ENCODE data around the gene DNHD1.
A peak's percentile ranks its signal among the peaks of the same experiment; 100 is the strongest.

The DNHD1 gene

GRCh38 chr11:6473451-6474412, 23.3 kb upstream of the DNHD1 start, which contains the start of gene TRIM3:
Gene TRIM3, minus strand, starts transcription at chr11:6473941. Its CDS starts 8,246 bp downstream, at chr11:6465695.
- peaks cover 15% of the 10 kb centered on the region for H3K4me1 Mint-ChIP-seq
- peak; percentile 91 for ATAC-seq
- peaks cover 18% of the 10 kb centered on the region for H3K36me3 Mint-ChIP-seq
- H3K27me3 Mint-ChIP-seq = no peaks in the 10 kb centered on the region
- peak within 1 kb of the TSS; percentile 89 for H3K4me3 Mint-ChIP-seq
- peak within 1 kb of the TSS; percentile 76 for H3K27ac Mint-ChIP-seq
- H3K9me3 Mint-ChIP-seq = no peaks in the 10 kb centered on the region

DNA sequence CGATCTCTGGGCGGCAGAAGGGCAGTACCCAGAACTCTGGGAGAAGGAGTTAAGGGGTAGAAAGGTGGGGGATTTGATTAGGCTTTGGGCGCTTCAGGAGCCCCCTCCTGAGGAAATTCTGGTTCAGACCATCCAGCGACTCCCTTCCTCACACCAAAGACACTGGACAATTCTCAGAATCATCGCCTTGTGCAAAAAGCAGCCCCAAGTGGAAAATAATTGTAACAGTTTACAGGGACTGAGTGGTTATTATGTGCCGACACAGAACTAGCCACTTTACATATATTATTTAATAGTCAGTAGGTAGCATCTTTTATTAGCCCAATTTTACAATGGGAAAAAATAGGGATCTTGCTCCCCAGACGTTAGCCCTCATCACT, 22.7 kb upstream of the DNHD1 start:
- Mint-ChIP-seq H3K9me3 (no peaks in the 10 kb centered on the region), H3K4me1 (peaks cover 22% of the 10 kb centered on the region), H3K36me3 (peaks cover 18% of the 10 kb centered on the region), H3K27ac (peak overlapping the region; percentile 76), H3K4me3 (peak overlapping the region; percentile 84), H3K27me3 (no peaks in the 10 kb centered on the region)
- peak; percentile 1 for ATAC-seq

DNA sequence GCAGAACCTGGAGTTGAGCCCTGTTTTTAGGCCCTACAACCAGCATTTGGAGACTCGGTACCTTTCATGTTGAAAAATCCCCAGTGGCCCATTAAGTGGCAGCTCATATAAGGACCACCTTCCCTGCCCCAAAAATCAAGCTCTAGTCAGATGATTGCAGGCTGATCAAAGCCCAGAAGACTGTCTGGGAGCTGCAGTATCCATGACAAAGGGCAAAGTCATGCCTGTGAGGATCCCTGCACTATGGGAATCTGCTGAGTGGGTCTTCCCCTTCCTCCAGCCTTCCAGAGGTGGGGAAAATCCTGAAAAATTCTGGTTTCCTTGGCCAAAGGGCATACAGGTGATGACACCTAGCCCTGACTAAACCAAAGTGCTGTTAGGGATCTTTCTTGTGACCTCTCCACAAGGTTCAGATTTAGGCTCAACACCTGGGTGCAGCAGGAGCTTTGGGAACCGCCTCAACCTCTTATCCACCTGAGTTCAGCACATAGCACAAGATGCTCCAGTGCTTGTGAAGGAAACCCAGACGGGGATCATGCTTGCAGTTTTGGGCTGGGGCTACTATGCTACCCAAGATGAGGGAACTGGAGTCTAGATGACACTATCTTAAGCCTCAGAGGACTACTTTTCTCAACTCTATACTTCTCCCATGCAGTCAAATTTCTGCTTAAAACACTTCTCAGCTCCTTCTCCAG, 22.1 kb upstream of the DNHD1 start:
- H3K36me3 Mint-ChIP-seq = peaks cover 18% of the 10 kb centered on the region
- H3K4me3 Mint-ChIP-seq = no peak overlapping the region
- peak overlapping the region; percentile 76 for H3K27ac Mint-ChIP-seq
- no peaks in the 10 kb centered on the region for H3K9me3 Mint-ChIP-seq
- peaks cover 27% of the 10 kb centered on the region for H3K4me1 Mint-ChIP-seq
- ATAC-seq = no peak
- no peaks in the 10 kb centered on the region for H3K27me3 Mint-ChIP-seq

- Mint-ChIP-seq H3K4me1 (peaks cover 37% of the 10 kb centered on the region), H3K4me3 (no peak overlapping the region), H3K36me3 (peaks cover 18% of the 10 kb centered on the region), H3K27me3 (no peaks in the 10 kb centered on the region), H3K27ac (peak overlapping the region; percentile 9), H3K9me3 (no peaks in the 10 kb centered on the region)
- ATAC-seq = no peak
Observed at GRCh38 chr11:6475936-6476335, 21.1 kb upstream of the DNHD1 start.

DNA sequence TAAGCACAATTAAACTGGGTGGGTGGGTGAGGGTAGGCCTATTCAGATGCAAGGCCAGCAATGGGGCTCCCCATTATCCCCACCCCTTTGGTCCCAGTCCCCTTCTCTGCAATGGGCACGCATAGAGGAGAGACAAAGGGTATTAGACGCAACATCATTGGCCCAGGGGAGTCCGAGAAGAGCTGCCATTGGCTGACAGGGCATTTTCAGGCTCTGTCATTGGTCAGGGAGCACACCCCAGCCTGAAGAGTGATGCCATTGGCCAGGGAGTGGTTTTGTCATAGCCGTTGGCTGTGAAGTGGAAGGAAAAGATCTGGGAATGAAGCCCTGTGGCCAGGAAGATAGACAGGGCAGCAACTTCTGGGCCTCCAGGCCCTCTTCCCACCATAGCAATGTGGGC, 20.5 kb upstream of the DNHD1 start:
- peaks cover 41% of the 10 kb centered on the region for H3K4me1 Mint-ChIP-seq
- no peaks in the 10 kb centered on the region for H3K9me3 Mint-ChIP-seq
- no peak overlapping the region for H3K4me3 Mint-ChIP-seq
- H3K36me3 Mint-ChIP-seq = peaks cover 18% of the 10 kb centered on the region
- no peak for ATAC-seq
- H3K27ac Mint-ChIP-seq = no peak overlapping the region
- no peaks in the 10 kb centered on the region for H3K27me3 Mint-ChIP-seq

GRCh38 chr11:6480299-6480914, 16.7 kb upstream of the DNHD1 start:
- H3K4me1 Mint-ChIP-seq = peaks cover 40% of the 10 kb centered on the region
- H3K4me3 Mint-ChIP-seq = peak overlapping the region; percentile 86
- no peaks in the 10 kb centered on the region for H3K27me3 Mint-ChIP-seq
- H3K36me3 Mint-ChIP-seq = peaks cover 30% of the 10 kb centered on the region
- ATAC-seq = no peak
- peak overlapping the region; percentile 93 for H3K27ac Mint-ChIP-seq
- no peaks in the 10 kb centered on the region for H3K9me3 Mint-ChIP-seq

- peak within 1 kb of the TSS; percentile 86 for H3K4me3 Mint-ChIP-seq
- H3K27ac Mint-ChIP-seq = peak within 1 kb of the TSS; percentile 93
- ATAC-seq = peak; percentile 99
- H3K4me1 Mint-ChIP-seq = peaks cover 40% of the 10 kb centered on the region
- no peaks in the 10 kb centered on the region for H3K9me3 Mint-ChIP-seq
- peaks cover 30% of the 10 kb centered on the region for H3K36me3 Mint-ChIP-seq
- H3K27me3 Mint-ChIP-seq = no peaks in the 10 kb centered on the region
Observed at GRCh38 chr11:6481012-6481923, 15.8 kb upstream of the DNHD1 start, which contains the start of the genes ARFIP2 and TIMM10B. Gene ARFIP2, minus strand, starts transcription at chr11:6481331. Its CDS starts 910 bp downstream, at chr11:6480421. Gene TIMM10B, plus strand, starts transcription at chr11:6481501. Its CDS starts 16 bp downstream, at chr11:6481517.

- ATAC-seq = no peak
Observed at GRCh38 chr11:6481924-6482275, 15.2 kb upstream of the DNHD1 start.

GRCh38 chr11:6482441-6482840, 14.6 kb upstream of the DNHD1 start:
- H3K4me3 Mint-ChIP-seq = peak overlapping the region; percentile 86

More at GRCh38 chr11:6481924-6482275, 15.2 kb upstream of the DNHD1 start:
- H3K36me3 Mint-ChIP-seq = peaks cover 24% of the 10 kb centered on the region
- H3K4me3 Mint-ChIP-seq = peak overlapping the region; percentile 86
- no peaks in the 10 kb centered on the region for H3K27me3 Mint-ChIP-seq
- peaks cover 40% of the 10 kb centered on the region for H3K4me1 Mint-ChIP-seq
- H3K27ac Mint-ChIP-seq = peak overlapping the region; percentile 93
- H3K9me3 Mint-ChIP-seq = no peaks in the 10 kb centered on the region

GRCh38 chr11:6483015-6483414, 14.1 kb upstream of the DNHD1 start:
- H3K27me3 Mint-ChIP-seq = no peaks in the 10 kb centered on the region

More at GRCh38 chr11:6482441-6482840, 14.6 kb upstream of the DNHD1 start:
- Mint-ChIP-seq H3K27ac (peak overlapping the region; percentile 93), H3K9me3 (no peaks in the 10 kb centered on the region), H3K36me3 (peaks cover 20% of the 10 kb centered on the region), H3K4me1 (peaks cover 40% of the 10 kb centered on the region), H3K27me3 (no peaks in the 10 kb centered on the region)
- no peak for ATAC-seq

GRCh38 chr11:6485661-6486060, 11.4 kb upstream of the DNHD1 start:
- Mint-ChIP-seq H3K27ac (no peak overlapping the region), H3K36me3 (peaks cover 20% of the 10 kb centered on the region), H3K4me3 (no peak overlapping the region), H3K27me3 (no peaks in the 10 kb centered on the region), H3K4me1 (peaks cover 20% of the 10 kb centered on the region), H3K9me3 (no peaks in the 10 kb centered on the region)
- no peak for ATAC-seq

More at GRCh38 chr11:6483015-6483414, 14.1 kb upstream of the DNHD1 start:
- peak overlapping the region; percentile 45 for H3K4me3 Mint-ChIP-seq
- peaks cover 15% of the 10 kb centered on the region for H3K36me3 Mint-ChIP-seq
- peak overlapping the region; percentile 93 for H3K27ac Mint-ChIP-seq
- H3K4me1 Mint-ChIP-seq = peaks cover 40% of the 10 kb centered on the region
- ATAC-seq = no peak
- no peaks in the 10 kb centered on the region for H3K9me3 Mint-ChIP-seq

DNA sequence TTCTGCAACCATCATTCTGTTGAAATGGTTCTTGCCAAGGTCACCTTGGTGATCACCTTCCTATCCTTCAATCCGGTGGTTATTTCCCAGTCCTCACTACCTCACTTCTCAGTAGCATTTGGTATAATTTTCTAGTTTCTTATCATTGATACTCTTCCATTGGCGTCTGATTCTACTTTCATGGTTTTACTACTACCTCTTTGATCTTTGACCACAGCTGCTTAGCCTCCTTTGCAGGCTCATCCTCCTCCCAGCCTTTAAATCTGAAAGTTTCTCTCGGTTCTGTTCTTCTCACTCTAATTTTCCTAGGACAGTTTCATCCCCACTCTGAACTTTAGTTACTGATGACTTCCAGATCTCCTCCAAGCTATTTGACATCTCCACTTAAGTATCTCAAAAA, 10.8 kb upstream of the DNHD1 start:
- no peaks in the 10 kb centered on the region for H3K27me3 Mint-ChIP-seq
- no peak overlapping the region for H3K4me3 Mint-ChIP-seq
- H3K9me3 Mint-ChIP-seq = no peaks in the 10 kb centered on the region
- peaks cover 20% of the 10 kb centered on the region for H3K36me3 Mint-ChIP-seq
- H3K4me1 Mint-ChIP-seq = peaks cover 14% of the 10 kb centered on the region
- no peak overlapping the region for H3K27ac Mint-ChIP-seq
- ATAC-seq = no peak

- no peak for ATAC-seq
- peaks cover 26% of the 10 kb centered on the region for H3K36me3 Mint-ChIP-seq
- H3K9me3 Mint-ChIP-seq = no peaks in the 10 kb centered on the region
Observed at GRCh38 chr11:6486938-6487337, 10.1 kb upstream of the DNHD1 start.

DNA sequence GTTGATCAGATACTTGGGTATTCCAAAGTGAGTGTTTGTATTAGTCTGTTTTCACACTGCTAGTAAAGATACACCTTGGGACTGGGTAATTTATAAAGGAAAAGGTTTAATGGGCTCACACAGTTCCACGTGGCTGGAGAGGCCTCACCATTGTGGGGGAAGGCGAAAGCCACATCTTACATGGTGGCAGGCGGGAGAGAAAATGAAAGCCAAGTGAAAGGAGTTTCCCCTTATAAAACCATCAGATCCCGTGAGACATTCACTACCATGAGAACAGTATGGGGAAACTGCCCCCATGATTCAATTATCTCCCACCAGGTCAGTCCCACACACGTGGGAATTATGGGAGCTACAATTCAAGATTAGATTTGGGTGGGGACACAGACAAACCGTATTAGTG, 8.7 kb upstream of the DNHD1 start:
- ATAC-seq = no peak
- H3K36me3 Mint-ChIP-seq = peaks cover 25% of the 10 kb centered on the region
- peaks cover 4% of the 10 kb centered on the region for H3K4me1 Mint-ChIP-seq
- H3K9me3 Mint-ChIP-seq = no peaks in the 10 kb centered on the region
- no peaks in the 10 kb centered on the region for H3K27me3 Mint-ChIP-seq
- H3K27ac Mint-ChIP-seq = no peak overlapping the region
- no peak overlapping the region for H3K4me3 Mint-ChIP-seq

More at GRCh38 chr11:6486938-6487337, 10.1 kb upstream of the DNHD1 start:
- Mint-ChIP-seq H3K27ac (no peak overlapping the region), H3K4me1 (peaks cover 14% of the 10 kb centered on the region), H3K4me3 (no peak overlapping the region), H3K27me3 (no peaks in the 10 kb centered on the region)
